Suprapubic skin (tissue), 4 donors: ENCODE measurements around the gene ARHGEF25. TPM values are rescaled to one million over a fixed set of nuclear protein-coding genes. Genes with fewer than 3 reads are reported as not detected.
"Not testable (repeated sequence)": the region's sequence is repeated elsewhere in the genome, so short reads cannot be mapped to it uniquely, and the experiment has no call there.

Experiments
- DNase-seq, 2 donors: peaks; one replicate each; pipeline ENCODE4 v3.0.0-alpha.2; 2019; ENCODE audit warnings: low spot score in 2 of 2
- H3K27ac ChIP-seq: fragments of 200-600 bp; sonication (generic); one replicate; pipeline ENCODE4 v1.5.1; 2019
- H3K27me3 ChIP-seq: fragments of 200-600 bp; sonication (generic); one replicate; pipeline ENCODE4 v1.5.1; 2019
- H3K36me3 ChIP-seq: fragments of 200-600 bp; sonication (generic); one replicate; pipeline ENCODE4 v1.5.1; 2019
- H3K4me1 ChIP-seq: fragments of 200-600 bp; sonication (generic); one replicate; pipeline ENCODE4 v1.5.1; 2019
- H3K4me3 ChIP-seq: fragments of 200-600 bp; sonication (generic); one replicate; pipeline ENCODE4 v1.5.1; 2019; ENCODE audit warnings: mild to moderate bottlenecking
- H3K9me3 ChIP-seq: fragments of 200-600 bp; sonication (generic); one replicate; pipeline ENCODE4 v1.5.1; 2019
- CTCF ChIP-seq, 2 donors: fragments of 200-600 bp in 1 of 2; fragments of 450-650 bp in 1 of 2; sonication (generic) in 1 of 2; IDR thresholded peaks; one replicate each; pipeline ENCODE4 v1.5.1; 2016 to 2019; ENCODE audit warnings: antibody characterized with exemption in 2 of 2, mild to moderate bottlenecking in 1 of 2, moderate library complexity in 1 of 2
- EP300 ChIP-seq: sonication (generic); formaldehyde crosslinking; IDR thresholded peaks from one replicate; pipeline ENCODE4 v1.6.1; 2017; ENCODE audit warnings: antibody characterized with exemption
- POLR2A ChIP-seq, 2 donors: fragments of 450-650 bp; IDR thresholded peaks; one replicate each; pipeline ENCODE4 v1.6.1; 2017; ENCODE audit warnings: antibody characterized with exemption in 2 of 2, mild to moderate bottlenecking in 2 of 2, moderate library complexity in 2 of 2
- POLR2AphosphoS5 ChIP-seq, 3 donors: sonication (generic); formaldehyde crosslinking; IDR thresholded peaks; one replicate each; pipeline ENCODE4 v1.6.1; 2017; ENCODE audit warnings: antibody characterized with exemption in 3 of 3
- WGBS: methylation state at CpG from one replicate; pipeline ENCODE4 v1.1.5; 2018; 5-methylcytosine and 5-hydroxymethylcytosine counted together
- total RNA-seq, 4 donors: library from RNA; depleted of rRNA; stranded (reverse); fragments of >200 nt; gene quantifications; one replicate each; pipeline ENCODE4 v1.1.0, GENCODE V29; 2016

Gene ARHGEF25
- total RNA-seq, 4 donors from 2014 or later: 4.0 to 13.3 (median 7.9) TPM

GRCh38 chr12:57637364-57637763 lies 26.1 kb downstream of the ARHGEF25 start:
- Histone ChIP-seq H3K27me3 (peaks cover 60% of the 10 kb centered on the region), H3K4me3 (no peak overlapping the region), H3K27ac (no peak overlapping the region), H3K9me3 (no peaks in the 10 kb centered on the region), H3K4me1 (peaks cover 12% of the 10 kb centered on the region), H3K36me3 (no peaks in the 10 kb centered on the region)
- WGBS: 61% methylated on average over 3 of the region's 3 CpGs
- no peak for DNase-seq
- TF ChIP-seq POLR2AphosphoS5 (IDR thresholded peaks at IDR 0.05) (no peak), CTCF (IDR thresholded peaks at IDR 0.05) (no peak), POLR2A (IDR thresholded peaks at IDR 0.05) (no peak), EP300 (no peak)

GRCh38 chr12:57638096-57638495 lies 26.9 kb downstream of the ARHGEF25 start:
- 91% methylated on average over 3 of the region's 3 CpGs for WGBS
- Histone ChIP-seq H3K4me1 (peaks cover 5% of the 10 kb centered on the region), H3K9me3 (no peaks in the 10 kb centered on the region), H3K27ac (no peak overlapping the region), H3K27me3 (peaks cover 56% of the 10 kb centered on the region), H3K36me3 (no peaks in the 10 kb centered on the region), H3K4me3 (no peak overlapping the region)
- no peak for DNase-seq
- no peak for TF ChIP-seq POLR2AphosphoS5 (IDR thresholded peaks at IDR 0.05)
- TF ChIP-seq POLR2A (IDR thresholded peaks at IDR 0.05): no peak
- no peak for TF ChIP-seq CTCF (IDR thresholded peaks at IDR 0.05)
- no peak for TF ChIP-seq EP300

GRCh38 chr12:57640175-57641042 lies 29.2 kb downstream of the ARHGEF25 start:
- no peak for TF ChIP-seq POLR2A (IDR thresholded peaks at IDR 0.05)
- no peak for TF ChIP-seq EP300
- no peak for TF ChIP-seq POLR2AphosphoS5 (IDR thresholded peaks at IDR 0.05)
- TF ChIP-seq CTCF (IDR thresholded peaks at IDR 0.05): no peak
- Histone ChIP-seq H3K36me3 (no peaks in the 10 kb centered on the region), H3K27ac (no peak overlapping the region), H3K4me3 (no peak overlapping the region), H3K9me3 (no peaks in the 10 kb centered on the region), H3K27me3 (peaks cover 46% of the 10 kb centered on the region), H3K4me1 (no peaks in the 10 kb centered on the region)
- 69% methylated on average over 7 of the region's 7 CpGs for WGBS
- DNase-seq: no peak

GRCh38 chr12:57641699-57642442 lies 30.6 kb downstream of the ARHGEF25 start:
- Histone ChIP-seq H3K27ac (no peak overlapping the region), H3K9me3 (no peaks in the 10 kb centered on the region), H3K36me3 (no peaks in the 10 kb centered on the region), H3K4me3 (no peak overlapping the region), H3K27me3 (peaks cover 37% of the 10 kb centered on the region), H3K4me1 (no peaks in the 10 kb centered on the region)
- no peak for TF ChIP-seq POLR2A (IDR thresholded peaks at IDR 0.05)
- TF ChIP-seq EP300: no peak
- no peak for TF ChIP-seq CTCF (IDR thresholded peaks at IDR 0.05)
- no peak for TF ChIP-seq POLR2AphosphoS5 (IDR thresholded peaks at IDR 0.05)
- 62% methylated on average over 5 of the region's 5 CpGs for WGBS
- no peak for DNase-seq

GRCh38 chr12:57645990-57646658 lies 34.9 kb downstream of the ARHGEF25 start:
- H3K27ac ChIP-seq, H3K4me1 ChIP-seq, H3K36me3 ChIP-seq, H3K9me3 ChIP-seq, H3K4me3 ChIP-seq, DNase-seq: not testable (repeated sequence)
- WGBS: 66% methylated on average over 7 of the region's 13 CpGs
- H3K27me3 ChIP-seq: peaks cover 12% of the 10 kb centered on the region

GRCh38 chr12:57646659-57647049 lies 35.4 kb downstream of the ARHGEF25 start:
- H3K36me3 ChIP-seq, H3K27ac ChIP-seq, H3K4me1 ChIP-seq, H3K9me3 ChIP-seq, H3K4me3 ChIP-seq, DNase-seq: not testable (repeated sequence)
- peaks cover 12% of the 10 kb centered on the region for H3K27me3 ChIP-seq
- WGBS: no CpG with 5 or more reads among the region's 15 CpGs
